Activated CD4-positive, CD25-positive, alpha-beta regulatory T cell treated with anti-CD3 and anti-CD28 coated beads, Interleukin-2, amount 50 U/mL, for 16 hours (primary cell): Measurements from ENCODE around the gene GGACT.
A peak's percentile ranks its signal among the peaks of the same experiment; 100 is the strongest.

Source experiments
- DNase-seq: peaks from one replicate; pipeline ENCODE4 v3.0.0-alpha.2; 2020; ENCODE audit warnings: low read depth, low spot score

Gene GGACT

GRCh38 chr13:100513987-100514670, 74.5 kb downstream of the GGACT start:
- no peak for DNase-seq

DNA sequence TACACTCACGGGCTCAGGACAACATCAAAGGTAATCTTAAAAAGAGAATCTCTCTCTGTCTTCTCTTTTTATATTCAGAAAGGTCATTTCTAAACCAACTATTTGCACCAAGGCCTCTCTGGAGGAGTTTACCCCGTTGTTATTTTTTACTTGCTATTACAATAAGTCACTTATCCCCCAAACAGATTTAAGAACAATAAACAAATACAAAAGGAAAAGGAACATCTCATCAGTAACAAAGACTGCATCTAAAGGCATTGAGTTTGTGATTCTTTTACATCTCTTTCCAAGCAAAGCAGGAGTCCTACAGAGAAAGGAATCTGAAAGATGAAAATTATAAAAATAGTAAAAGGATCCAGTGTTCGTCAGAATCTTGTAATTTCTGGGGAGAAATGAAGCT, 75.4 kb downstream of the GGACT start:
- DNase-seq: no peak

GRCh38 chr13:100512422-100512821, 76.2 kb downstream of the GGACT start:
- no peak for DNase-seq

- no peak for DNase-seq
Observed at GRCh38 chr13:100511466-100511865, 77.1 kb downstream of the GGACT start.

- DNase-seq: no peak
Observed at GRCh38 chr13:100510208-100510957, 78.2 kb downstream of the GGACT start.

GRCh38 chr13:100508996-100509395, 79.6 kb downstream of the GGACT start:
- DNase-seq: no peak

GRCh38 chr13:100508455-100508854, 80.1 kb downstream of the GGACT start:
- DNase-seq: no peak

DNA sequence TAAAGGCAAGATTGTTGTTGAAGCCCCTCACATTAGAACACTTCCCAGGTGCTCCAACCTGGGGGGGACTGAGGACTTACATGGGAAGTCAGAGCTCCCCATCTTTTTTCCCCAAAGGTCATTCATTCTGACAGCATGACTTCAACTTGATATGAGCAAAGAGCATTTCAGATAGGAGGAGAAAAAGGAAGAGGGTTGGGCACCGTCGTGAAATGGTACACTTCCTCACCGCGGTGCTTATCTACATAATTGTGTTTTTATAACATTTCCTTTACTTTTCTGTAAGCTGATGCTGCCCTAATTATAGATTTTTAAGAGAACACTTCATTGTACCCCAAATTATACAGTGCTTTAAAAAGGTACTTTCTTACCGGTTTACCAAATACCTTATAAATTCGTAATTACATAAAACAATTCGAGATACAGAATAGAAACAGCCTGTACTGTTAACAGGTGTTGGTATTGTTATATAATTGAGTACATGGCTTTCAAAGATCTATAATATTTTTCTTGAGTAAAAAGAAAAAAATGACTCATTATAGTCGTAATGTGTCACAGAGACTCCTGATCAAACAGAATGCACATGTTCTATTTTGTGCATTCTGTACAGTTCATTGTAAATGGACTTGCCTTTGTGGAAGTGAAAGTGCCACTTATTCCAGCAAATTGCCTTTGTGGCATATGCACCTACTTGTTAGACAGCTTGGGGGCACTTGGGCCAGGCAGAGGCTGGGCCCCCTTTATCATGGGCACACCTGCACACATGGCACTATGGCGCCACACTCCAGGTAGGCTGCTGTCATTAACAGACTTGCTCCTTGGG, 81.8 kb downstream of the GGACT start:
- no peak for DNase-seq

DNA sequence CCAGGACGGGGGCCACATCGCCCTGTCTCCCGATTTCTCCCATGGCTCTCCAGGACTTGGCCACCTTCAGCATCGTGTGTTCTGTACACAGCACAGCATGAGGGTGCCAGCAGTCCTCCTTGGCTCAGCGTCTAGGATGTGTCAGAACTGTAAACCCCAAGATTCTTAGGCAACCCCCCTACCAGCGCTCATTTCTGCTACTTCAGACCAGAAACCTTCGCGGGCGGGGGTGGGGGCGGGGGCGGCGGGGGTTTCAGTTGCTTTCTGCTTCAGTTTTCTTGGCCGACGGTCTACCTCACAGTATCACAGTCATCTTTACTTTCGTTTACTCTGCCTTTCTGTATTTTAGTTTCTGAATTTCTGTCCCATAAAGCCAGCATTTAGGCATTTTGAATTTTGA, 82.4 kb downstream of the GGACT start:
- DNase-seq: peak; percentile 17

GRCh38 chr13:100503622-100504021, 85.0 kb downstream of the GGACT start:
- no peak for DNase-seq

DNA sequence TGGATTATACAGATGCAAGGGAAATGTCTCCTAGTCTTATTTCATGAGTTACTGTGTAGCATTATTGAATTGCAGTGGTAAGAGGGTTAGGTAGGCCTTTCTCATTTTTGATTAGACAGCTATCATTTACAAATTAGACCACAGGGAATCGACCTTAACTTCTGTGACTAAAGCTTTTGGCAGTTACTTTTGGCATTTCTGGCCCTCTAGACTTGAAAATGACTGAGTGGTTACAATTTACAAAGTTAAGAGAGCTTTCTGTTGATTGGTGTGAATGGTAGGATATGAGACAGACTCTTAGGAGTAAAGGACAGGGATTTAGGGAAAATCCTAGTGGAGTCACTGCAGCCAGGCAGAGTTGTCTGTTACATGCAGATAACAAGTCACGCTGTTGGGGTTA, 86.1 kb downstream of the GGACT start:
- DNase-seq: no peak

GRCh38 chr13:100497389-100497788, 91.2 kb downstream of the GGACT start:
- DNase-seq: no peak

DNA sequence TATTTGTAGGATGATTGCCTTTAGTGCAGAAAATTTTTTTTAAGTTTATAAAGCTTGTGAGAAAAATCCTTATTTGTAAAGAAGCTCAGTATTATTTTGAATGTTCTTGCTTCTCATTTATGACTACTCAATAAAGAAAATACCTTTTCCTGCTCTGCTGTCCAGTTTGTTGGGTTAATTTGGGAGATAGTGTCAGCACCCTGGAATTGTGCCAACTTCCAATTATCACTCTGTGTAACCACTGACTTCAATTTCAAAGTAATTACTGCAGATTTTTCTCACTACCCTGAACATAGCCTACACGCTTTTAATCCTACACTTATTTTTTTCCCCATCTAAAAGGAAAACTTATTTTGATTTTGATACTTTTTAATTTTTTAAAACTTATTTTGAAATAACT, 93.1 kb downstream of the GGACT start:
- no peak for DNase-seq

DNA sequence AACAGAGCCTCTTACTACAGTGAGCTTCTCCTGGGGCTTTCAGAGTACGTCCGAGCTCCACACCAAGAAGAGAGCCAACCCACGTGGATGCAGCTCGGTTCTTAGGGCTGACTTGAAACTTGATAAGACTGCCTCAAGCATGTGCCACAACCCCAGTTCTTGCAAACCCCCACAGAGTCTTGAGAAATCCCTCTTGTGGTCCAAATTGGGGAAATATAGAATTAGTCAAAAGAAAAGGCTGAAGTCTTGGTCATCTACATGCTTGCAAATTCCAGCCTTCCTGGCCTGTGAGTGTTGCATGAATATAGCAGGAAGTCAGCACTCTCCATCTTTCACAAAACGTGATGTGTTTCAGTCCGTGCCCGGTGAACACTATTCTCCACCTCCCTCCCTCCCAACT, 95.2 kb downstream of the GGACT start:
- no peak for DNase-seq

DNA sequence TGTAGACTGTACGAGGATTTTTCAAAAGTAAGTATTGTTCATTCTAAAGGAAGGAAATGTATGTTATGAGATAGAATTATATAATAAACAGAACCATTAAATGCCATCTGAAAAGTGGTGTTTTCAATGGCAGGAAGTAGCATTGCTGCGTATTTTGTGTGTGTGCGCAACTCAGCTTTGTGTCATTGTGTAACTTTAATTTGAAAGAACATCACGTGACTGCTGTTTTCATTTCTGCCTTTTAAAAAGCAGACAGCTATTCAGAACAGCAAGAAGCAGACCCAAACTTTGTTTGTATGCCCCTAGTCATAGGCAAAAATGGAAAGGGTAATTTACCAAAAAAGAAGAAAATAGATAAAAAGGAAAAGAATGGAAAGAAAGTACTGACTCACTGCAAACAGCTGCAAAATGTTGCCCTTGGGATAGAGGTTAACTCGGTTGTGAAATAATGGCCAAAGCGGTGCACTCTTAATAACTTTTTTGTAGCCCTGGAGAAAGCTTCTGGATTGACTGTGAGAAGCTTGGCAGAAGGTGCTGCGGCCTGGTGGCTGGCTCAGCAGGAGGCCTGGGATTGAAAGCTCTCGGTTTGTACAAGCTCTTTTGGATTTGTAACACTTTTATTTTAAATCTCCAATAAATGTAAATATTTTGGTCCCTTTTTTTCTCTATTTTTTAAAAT, 97.3 kb downstream of the GGACT start:
- no peak for DNase-seq

DNA sequence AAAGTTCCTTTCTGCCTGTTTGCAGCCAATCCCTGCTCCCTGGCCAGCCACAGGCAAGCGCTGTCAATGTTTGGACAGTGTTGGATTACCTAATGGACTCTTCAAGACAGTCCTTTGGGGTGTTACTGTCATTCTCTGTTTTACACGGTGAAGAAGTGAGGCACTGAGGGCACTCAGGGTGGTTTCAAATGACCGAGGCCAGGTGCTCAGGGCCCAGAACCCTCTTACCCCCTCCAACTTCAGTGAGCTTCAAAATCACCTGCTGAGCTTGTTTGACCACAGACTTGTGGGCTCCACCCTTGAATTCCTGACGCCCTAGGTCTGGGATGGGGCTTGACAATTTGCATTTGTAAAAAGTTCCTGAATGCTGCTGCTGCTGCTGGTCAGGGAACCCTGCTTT, 97.9 kb downstream of the GGACT start:
- no peak for DNase-seq

DNA sequence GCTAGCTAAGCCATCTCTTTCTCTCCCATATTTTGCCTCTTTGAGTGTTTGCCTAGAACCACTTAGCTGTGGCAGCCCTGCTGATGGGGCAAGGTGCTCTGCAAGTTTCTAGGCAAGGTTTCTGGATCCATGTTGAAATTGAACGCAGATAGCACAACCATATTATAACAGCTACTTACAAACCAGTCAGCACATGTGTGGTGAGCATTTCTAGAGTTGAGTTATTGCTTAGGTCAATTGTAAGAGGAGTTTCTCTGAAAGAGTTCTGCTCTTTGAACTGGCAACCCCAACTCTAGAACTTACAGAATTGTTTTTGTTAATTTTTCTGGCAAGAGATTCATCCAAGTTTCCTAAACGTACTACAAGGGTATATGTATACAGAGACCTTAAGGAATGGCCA, 103.3 kb downstream of the GGACT start:
- no peak for DNase-seq

DNA sequence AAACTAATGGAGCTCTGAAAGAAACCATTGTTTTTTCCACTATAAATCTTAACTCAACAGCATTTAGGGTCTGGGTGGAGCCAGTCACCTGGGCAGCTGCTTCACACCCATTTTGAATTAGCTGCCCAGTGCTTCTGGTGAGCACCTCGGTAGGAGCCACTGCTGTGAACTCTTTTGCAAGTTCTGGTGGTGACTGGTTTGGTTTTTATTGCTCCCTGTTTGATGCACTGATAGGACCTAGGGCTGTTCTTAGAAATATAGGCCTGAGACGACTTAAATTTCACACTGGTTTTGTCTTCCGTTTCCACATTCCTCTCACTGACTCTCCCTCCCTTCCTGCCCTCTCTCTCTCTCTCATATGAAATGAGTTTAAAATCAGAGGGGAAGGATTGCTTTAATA, 103.9 kb downstream of the GGACT start:
- no peak for DNase-seq

GRCh38 chr13:100483841-100484381, 104.7 kb downstream of the GGACT start:
- DNase-seq: no peak

DNA sequence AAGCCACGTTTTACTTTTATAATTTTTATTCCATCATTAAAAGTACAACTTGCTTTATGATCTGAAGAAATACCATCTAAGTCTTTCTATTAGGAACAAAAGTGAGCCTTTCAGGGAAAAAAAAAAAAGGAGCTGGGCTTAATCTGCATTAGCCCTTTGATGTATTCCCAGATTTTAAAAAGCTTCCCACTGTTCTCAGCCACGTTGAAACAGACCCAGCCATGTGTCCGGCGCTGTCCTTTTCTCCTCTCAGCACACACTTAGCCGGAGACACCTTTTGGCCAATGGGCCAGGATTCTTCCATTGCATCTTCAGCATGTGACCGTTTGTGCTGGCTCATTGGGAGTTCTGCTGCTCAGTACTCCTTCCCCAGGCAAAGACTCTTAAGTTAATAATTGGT, 105.5 kb downstream of the GGACT start:
- no peak for DNase-seq

DNA sequence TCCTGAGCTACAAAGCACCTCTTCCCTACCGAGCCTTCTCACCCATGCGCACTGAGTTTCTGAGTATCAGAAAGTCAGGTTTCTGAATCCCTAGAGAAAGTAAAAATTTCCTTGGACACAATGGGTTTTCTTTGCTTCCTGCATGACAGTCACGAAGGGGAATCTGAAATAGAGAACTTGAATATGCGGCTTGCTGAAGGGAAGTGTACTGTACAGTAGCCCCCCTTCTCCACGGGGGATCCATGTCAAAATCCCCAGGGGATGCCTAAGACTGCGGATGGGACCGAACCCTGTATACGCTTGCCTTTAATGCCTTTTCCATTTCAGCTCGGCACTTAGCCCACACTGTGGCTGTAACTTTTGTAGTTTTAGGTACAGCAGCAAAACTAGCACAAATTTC, 107.9 kb downstream of the GGACT start:
- no peak for DNase-seq
